ENCODE measurements around the gene CTRB1. TPM values are rescaled to one million over a fixed set of nuclear protein-coding genes. Genes with fewer than 3 reads are reported as not detected.
A peak's percentile ranks its signal among the peaks of the same experiment; 100 is the strongest.

Gene CTRB1
- total RNA-seq, 2 experiments from 2014 or later, result not detected

- Mint-ChIP-seq H3K36me3 (no peaks in the 10 kb centered on the region), H3K4me1 (peaks cover 5% of the 10 kb centered on the region), H3K4me3 (no peak overlapping the region), H3K9me3 (no peaks in the 10 kb centered on the region), H3K27me3 (peaks cover 5% of the 10 kb centered on the region), H3K27ac (no peak overlapping the region)
- POLR2A ChIA-PET, result no interaction called here
- no peak for DNase-seq
- no peak for ATAC-seq (ENCODE audit: low read depth)
Measured at GRCh38 chr16:75244225-75244809, 25.5 kb downstream of the CTRB1 start.

DNA sequence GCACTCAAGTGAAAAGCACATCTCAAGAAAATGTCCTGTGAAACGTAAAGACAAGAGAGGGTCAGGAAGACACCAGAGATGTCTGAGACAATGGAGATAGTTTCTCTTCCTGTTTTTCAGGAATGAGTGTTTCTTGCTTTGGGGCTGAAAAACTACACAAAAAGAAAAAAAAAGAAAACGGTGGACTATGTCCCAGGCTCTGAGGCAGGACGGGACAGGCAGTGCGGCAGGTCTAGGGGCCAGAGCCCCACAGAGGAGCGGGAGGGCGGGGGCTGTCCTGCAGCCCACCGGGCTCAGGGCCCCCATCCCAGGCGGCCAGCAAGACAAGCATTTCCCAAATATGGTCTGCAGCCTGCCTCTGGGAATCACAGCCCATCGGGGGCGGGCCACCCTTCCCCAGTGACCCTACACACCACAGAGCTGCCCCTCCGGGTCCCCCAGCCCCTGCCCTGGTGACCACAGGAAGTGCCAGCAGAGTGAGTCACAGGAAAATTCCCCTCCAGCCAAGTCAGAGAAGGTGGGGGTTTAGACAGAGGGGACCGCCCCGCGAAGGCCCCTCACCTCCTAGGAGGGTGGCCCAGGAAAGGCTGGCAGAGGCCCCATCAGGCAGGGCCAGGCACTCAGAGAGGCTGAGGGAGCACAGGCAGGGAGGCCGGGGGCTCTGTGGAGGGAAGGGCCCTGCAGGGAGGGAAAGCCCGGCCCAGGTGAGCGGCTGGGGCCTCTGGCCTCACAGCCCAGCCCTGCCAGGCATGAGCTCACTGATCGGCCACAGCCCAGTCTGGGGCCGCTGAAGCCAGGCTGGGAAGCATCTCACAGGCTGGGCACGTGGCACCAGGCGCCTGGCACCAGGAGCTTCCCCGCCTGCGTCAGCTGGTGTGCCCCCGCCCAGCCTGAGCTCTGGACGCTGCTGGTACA lies 26.3 kb downstream of the CTRB1 start:
- Mint-ChIP-seq H3K4me3 (no peak overlapping the region), H3K27ac (no peak overlapping the region), H3K27me3 (peaks cover 13% of the 10 kb centered on the region), H3K9me3 (no peaks in the 10 kb centered on the region), H3K36me3 (no peaks in the 10 kb centered on the region), H3K4me1 (peaks cover 5% of the 10 kb centered on the region)
- POLR2A ChIA-PET, result no interaction called here
- ATAC-seq (ENCODE audit: low read depth) (no peak), DNase-seq (no peak)

GRCh38 chr16:75246504-75247205 lies 27.9 kb downstream of the CTRB1 start:
- Mint-ChIP-seq H3K27ac (no peak overlapping the region), H3K36me3 (no peaks in the 10 kb centered on the region), H3K4me3 (no peak overlapping the region), H3K4me1 (peaks cover 7% of the 10 kb centered on the region), H3K27me3 (peaks cover 19% of the 10 kb centered on the region), H3K9me3 (no peaks in the 10 kb centered on the region)
- POLR2A ChIA-PET, result no interaction called here
- DNase-seq, result no peak
- no peak for ATAC-seq (ENCODE audit: low read depth)

DNA sequence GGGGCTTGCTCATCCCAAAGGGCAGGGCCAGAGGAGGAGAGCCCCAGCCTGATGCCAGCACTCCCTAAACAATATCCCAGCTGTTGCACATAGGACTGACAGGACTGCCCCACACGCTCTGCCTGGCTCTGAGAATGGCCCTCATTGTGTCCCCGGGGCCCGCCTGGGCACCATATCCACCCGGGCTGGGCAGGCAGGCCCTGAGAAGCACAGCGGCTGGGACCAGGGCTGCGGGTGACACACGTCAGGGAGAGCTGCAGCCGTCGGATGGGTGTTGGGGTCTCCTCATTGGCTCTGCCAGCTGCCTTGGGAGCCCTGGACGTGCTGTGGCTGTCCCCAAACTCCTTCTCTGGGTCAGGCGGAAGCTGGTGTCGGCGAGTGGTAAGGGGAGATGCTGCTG lies 28.5 kb downstream of the CTRB1 start:
- POLR2A ChIA-PET, result no interaction called here
- Mint-ChIP-seq H3K27ac (no peak overlapping the region), H3K36me3 (no peaks in the 10 kb centered on the region), H3K9me3 (no peaks in the 10 kb centered on the region), H3K27me3 (peaks cover 24% of the 10 kb centered on the region), H3K4me3 (no peak overlapping the region), H3K4me1 (peaks cover 9% of the 10 kb centered on the region)
- ATAC-seq (ENCODE audit: low read depth) (no peak), DNase-seq (no peak)

DNA sequence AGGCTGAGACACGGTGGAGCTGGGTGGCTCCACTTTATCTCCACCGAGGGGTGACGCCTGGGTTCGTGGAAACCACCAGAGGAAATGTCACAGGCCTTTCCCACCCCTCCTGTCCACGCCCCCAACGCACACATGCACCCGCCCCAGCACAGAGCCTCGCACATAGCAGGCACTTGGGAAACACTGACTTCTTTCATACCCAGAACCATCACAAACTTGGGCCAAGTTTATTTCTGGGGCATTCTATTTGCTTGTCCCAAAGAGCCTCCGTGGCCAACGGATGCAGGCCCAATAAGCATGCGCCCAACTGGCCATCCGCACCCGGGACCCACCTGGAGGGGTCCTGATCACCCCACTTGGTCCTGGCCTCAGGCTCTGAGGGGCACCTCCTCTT lies 29.4 kb downstream of the CTRB1 start:
- DNase-seq (no peak), ATAC-seq (ENCODE audit: low read depth) (no peak)
- Mint-ChIP-seq H3K9me3 (no peaks in the 10 kb centered on the region), H3K4me3 (no peak overlapping the region), H3K4me1 (peaks cover 9% of the 10 kb centered on the region), H3K27me3 (peaks cover 31% of the 10 kb centered on the region), H3K27ac (no peak overlapping the region), H3K36me3 (no peaks in the 10 kb centered on the region)
- POLR2A ChIA-PET, result no interaction called here

DNA sequence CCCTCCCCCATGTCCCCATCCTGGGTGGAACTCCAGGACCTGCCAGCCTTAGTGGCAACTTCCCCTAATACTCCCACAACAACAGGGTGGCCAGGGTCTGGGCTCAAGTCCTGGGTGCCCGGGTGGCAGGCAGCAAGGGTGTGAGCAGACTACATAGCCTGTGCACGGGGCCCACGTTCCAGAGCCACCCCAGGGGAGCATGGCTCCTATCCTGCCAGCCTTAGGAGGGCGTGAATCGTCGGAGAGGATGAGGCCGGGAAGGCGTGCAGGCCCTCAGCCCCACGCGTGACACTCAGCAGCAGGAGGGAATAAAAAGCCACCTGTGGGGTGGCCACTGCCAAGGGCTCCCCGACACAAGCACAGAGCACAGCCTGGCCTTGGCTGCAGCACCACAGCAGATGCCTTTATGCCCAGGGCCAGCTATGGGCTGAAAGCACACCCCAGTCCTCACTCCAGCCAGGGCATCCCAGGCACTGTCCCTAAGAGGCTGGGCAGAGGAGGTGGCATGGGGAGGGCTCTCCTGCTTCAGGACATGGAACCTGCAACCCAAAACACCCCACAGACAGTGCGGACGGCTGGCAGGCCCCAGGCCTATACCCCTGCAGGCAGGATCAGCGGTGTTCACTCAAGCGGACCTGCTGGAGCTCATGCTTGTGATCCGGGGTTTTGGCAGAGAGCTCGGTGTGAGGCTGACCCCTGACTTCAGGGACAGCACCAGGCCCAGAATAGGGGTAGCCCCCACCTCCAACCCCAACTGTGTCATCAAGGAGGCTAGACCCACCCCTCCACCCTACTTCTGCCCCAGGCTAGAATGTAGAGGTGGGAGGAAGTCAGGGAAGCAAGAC lies 30.0 kb downstream of the CTRB1 start:
- Mint-ChIP-seq H3K4me1 (peaks cover 9% of the 10 kb centered on the region), H3K9me3 (no peaks in the 10 kb centered on the region), H3K36me3 (no peaks in the 10 kb centered on the region), H3K4me3 (no peak overlapping the region), H3K27me3 (peaks cover 34% of the 10 kb centered on the region), H3K27ac (no peak overlapping the region)
- POLR2A ChIA-PET, result no interaction called here
- DNase-seq (no peak), ATAC-seq (ENCODE audit: low read depth) (no peak)

DNA sequence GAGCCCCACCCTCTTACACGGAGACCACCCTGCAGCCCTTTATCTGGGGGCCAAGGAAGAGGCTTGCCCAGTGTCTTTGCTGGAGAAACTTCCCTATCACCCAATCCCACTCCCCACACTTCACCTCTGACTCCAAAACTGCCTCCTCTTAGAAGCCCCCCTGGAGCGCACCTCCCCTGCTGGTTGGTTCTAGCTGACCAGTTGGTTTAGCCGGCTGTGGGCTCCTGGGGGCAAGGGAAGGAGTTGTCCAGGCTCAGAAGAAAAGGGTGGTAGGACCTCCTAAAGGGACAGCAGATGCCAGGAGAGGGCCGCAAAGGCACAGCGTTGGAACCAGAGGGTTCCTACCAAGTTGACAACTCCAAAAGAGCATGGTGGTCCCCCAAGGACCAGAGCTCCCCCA lies 30.7 kb downstream of the CTRB1 start:
- DNase-seq, result no peak

DNA sequence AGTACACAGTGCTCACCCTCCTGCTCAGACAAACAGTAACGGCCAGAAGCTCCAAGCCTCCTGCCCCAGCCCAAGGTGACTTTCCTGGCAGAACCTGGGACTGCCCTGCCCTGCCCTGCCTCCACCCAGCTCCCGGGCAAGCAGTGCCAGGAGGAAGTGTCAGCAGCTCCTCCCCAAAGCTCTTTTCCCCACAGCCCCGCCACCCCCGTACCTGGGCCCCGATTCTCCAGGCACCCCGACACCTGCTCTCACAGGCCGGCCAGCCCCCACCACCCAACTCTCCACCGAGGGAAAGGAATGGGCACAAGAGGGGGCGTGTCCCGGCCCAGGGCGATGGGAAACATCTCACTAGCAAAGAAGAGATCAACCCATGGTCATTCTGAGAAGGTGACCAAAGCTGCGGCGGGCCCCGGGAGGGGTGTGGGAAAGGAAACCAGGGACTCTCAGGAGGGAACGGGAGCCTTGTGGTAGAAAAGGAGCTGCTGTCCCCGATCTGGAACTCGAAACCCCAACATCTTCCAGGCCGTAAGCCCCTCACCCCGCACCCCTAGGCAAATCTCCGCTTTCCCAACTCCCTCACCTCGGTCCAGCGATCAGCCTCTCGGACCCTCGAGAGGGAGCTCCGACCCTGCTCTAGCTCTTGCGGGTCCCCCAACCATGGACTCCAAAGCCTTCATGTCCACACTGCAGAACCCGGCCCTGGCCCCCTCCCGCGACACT lies 31.5 kb downstream of the CTRB1 start:
- ATAC-seq (ENCODE audit: low read depth) (no peak), DNase-seq (no peak)
- Mint-ChIP-seq H3K9me3 (no peaks in the 10 kb centered on the region), H3K4me3 (no peak overlapping the region), H3K4me1 (peaks cover 4% of the 10 kb centered on the region), H3K27me3 (peaks cover 49% of the 10 kb centered on the region), H3K36me3 (no peaks in the 10 kb centered on the region), H3K27ac (no peak overlapping the region)
- POLR2A ChIA-PET, result no interaction called here

More for the DNA sequence above, 30.7 kb downstream of the CTRB1 start:
- H3K36me3 Mint-ChIP-seq, result no peaks in the 10 kb centered on the region
- no peak overlapping the region for H3K4me3 Mint-ChIP-seq
- peaks cover 41% of the 10 kb centered on the region for H3K27me3 Mint-ChIP-seq
- peaks cover 9% of the 10 kb centered on the region for H3K4me1 Mint-ChIP-seq
- ATAC-seq (ENCODE audit: low read depth), result no peak
- no peaks in the 10 kb centered on the region for H3K9me3 Mint-ChIP-seq
- no peak overlapping the region for H3K27ac Mint-ChIP-seq
- POLR2A ChIA-PET, result no interaction called here

- Mint-ChIP-seq H3K36me3 (no peaks in the 10 kb centered on the region), H3K9me3 (no peaks in the 10 kb centered on the region), H3K27ac (no peak overlapping the region), H3K27me3 (peaks cover 49% of the 10 kb centered on the region), H3K4me1 (peaks cover 4% of the 10 kb centered on the region), H3K4me3 (no peak overlapping the region)
- POLR2A ChIA-PET, result no interaction called here
- ATAC-seq (ENCODE audit: low read depth) (no peak), DNase-seq (no peak)
Measured at GRCh38 chr16:75250809-75251279, 32.1 kb downstream of the CTRB1 start.

DNA sequence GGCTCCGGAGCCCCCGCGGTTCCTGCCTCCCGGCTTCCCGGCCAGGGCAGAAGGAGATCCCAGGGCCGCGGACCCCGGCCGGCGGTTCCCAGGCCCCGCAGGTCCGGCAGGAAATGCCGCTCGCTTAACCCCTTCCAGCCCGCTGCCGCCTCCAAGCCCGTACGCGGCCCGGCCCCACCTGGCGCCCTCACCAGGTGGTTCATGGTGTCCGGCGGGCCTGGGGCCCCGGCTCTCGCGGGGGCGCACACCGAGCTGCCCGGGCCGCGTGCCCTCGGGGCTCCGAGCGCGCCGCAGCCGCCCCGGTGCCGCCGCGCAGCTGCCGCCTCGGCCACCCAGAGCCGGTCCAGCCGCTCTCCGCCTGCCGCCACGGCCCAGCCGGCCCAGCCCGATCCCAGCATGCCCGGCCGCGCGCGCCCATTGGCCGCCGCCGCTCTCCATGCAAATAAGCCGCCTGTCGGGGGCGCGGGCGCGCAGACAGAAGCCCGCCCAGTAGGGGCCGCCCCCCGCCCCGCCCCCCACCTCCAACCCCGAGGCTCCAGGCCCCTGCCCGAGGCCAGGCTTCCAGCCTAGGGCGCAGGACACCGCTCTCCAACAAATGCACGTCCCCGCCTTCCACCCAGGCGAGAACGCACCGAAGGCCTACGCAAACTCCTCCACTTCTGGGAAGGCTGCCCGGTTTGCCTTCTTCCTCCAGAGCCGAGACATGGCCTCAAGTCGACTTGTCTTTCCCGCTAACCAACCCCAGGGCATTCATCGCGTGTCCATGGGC lies 32.7 kb downstream of the CTRB1 start, which contains the start of gene BCAR1:
TSS of gene BCAR1 (minus strand) at position 345 of the 769 bp plus-strand sequence. CDS start at position 203, 142 bp downstream.
- no peaks in the 10 kb centered on the region for H3K36me3 Mint-ChIP-seq
- H3K4me3 Mint-ChIP-seq, result peak within 1 kb of the TSS; percentile 37
- H3K4me1 Mint-ChIP-seq, result peaks cover 4% of the 10 kb centered on the region
- peak; percentile 46 for ATAC-seq (ENCODE audit: low read depth)
- POLR2A ChIA-PET, result no interaction called here
- no peak within 1 kb of the TSS for H3K27ac Mint-ChIP-seq
- peaks cover 49% of the 10 kb centered on the region for H3K27me3 Mint-ChIP-seq
- no peak for DNase-seq
- H3K9me3 Mint-ChIP-seq, result no peaks in the 10 kb centered on the region

GRCh38 chr16:75252049-75252864 lies 33.5 kb downstream of the CTRB1 start:
- POLR2A ChIA-PET, result no interaction called here
- Mint-ChIP-seq H3K27ac (no peak overlapping the region), H3K4me1 (peaks cover 4% of the 10 kb centered on the region), H3K4me3 (peak overlapping the region; percentile 37), H3K27me3 (peaks cover 49% of the 10 kb centered on the region), H3K36me3 (no peaks in the 10 kb centered on the region), H3K9me3 (no peaks in the 10 kb centered on the region)
- DNase-seq, result no peak
- no peak for ATAC-seq (ENCODE audit: low read depth)

All from activated naive CD8-positive, alpha-beta T cell treated with anti-CD3 and anti-CD28 coated beads, Interleukin-2, amount 10 ng/mL, durations not matched to agents 7 days and 5 days (primary cell).